ENCODE measurements around the gene WDFY1. TPM values are rescaled to one million over a fixed set of nuclear protein-coding genes. Genes with fewer than 3 reads are reported as not detected.
A peak's percentile ranks its signal among the peaks of the same experiment; 100 is the strongest.

The WDFY1 gene
- total and polyA plus RNA-seq, 9 of the 15 experiments (the other 6 are each of a cell fraction or from before 2014, with no cell fraction given), result 5.4 to 27.6 (median 17.5) TPM

DNA sequence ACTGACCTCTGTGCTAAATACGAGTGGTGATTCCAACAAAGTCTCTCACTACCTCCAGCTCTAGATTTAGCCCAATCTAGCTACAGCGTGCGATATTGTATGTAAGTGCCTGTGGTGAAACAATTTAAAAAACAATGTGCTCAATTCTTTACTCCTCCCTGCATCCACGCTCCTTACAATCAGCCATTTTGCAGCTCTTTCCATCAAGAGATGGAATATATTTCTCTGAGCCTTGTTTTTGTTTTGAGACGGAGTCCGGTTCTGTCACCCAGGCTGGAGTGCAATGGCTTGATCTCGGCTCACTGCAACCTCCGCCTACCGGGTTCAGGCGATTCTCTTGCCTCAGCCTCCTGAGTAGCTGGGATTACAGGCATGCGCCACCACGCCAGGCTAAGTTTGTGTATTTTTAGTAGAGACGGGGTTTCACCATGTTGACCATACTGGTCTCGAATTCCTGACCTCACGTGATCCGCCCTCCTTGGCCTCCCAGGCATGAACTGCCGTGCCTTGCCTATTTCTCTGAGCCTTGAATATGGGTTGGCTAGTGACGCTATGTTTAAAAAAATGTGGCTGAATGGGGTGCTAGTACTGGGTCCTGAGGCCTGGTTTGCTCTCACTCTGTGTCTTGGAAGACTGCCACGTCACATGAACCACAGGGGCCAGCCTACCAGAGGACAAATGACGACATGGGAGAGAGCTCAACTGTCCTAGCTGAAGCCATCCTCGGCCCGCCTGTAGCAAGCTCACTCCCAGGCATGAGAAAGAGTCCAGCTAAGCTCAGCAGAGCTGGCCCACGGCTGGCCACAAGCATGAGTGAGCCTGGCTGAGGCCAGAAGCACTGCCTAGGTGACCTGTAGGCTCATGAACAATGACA, 14.8 kb downstream of the WDFY1 start (continued):
- TF ChIP-seq, protein P1, sequence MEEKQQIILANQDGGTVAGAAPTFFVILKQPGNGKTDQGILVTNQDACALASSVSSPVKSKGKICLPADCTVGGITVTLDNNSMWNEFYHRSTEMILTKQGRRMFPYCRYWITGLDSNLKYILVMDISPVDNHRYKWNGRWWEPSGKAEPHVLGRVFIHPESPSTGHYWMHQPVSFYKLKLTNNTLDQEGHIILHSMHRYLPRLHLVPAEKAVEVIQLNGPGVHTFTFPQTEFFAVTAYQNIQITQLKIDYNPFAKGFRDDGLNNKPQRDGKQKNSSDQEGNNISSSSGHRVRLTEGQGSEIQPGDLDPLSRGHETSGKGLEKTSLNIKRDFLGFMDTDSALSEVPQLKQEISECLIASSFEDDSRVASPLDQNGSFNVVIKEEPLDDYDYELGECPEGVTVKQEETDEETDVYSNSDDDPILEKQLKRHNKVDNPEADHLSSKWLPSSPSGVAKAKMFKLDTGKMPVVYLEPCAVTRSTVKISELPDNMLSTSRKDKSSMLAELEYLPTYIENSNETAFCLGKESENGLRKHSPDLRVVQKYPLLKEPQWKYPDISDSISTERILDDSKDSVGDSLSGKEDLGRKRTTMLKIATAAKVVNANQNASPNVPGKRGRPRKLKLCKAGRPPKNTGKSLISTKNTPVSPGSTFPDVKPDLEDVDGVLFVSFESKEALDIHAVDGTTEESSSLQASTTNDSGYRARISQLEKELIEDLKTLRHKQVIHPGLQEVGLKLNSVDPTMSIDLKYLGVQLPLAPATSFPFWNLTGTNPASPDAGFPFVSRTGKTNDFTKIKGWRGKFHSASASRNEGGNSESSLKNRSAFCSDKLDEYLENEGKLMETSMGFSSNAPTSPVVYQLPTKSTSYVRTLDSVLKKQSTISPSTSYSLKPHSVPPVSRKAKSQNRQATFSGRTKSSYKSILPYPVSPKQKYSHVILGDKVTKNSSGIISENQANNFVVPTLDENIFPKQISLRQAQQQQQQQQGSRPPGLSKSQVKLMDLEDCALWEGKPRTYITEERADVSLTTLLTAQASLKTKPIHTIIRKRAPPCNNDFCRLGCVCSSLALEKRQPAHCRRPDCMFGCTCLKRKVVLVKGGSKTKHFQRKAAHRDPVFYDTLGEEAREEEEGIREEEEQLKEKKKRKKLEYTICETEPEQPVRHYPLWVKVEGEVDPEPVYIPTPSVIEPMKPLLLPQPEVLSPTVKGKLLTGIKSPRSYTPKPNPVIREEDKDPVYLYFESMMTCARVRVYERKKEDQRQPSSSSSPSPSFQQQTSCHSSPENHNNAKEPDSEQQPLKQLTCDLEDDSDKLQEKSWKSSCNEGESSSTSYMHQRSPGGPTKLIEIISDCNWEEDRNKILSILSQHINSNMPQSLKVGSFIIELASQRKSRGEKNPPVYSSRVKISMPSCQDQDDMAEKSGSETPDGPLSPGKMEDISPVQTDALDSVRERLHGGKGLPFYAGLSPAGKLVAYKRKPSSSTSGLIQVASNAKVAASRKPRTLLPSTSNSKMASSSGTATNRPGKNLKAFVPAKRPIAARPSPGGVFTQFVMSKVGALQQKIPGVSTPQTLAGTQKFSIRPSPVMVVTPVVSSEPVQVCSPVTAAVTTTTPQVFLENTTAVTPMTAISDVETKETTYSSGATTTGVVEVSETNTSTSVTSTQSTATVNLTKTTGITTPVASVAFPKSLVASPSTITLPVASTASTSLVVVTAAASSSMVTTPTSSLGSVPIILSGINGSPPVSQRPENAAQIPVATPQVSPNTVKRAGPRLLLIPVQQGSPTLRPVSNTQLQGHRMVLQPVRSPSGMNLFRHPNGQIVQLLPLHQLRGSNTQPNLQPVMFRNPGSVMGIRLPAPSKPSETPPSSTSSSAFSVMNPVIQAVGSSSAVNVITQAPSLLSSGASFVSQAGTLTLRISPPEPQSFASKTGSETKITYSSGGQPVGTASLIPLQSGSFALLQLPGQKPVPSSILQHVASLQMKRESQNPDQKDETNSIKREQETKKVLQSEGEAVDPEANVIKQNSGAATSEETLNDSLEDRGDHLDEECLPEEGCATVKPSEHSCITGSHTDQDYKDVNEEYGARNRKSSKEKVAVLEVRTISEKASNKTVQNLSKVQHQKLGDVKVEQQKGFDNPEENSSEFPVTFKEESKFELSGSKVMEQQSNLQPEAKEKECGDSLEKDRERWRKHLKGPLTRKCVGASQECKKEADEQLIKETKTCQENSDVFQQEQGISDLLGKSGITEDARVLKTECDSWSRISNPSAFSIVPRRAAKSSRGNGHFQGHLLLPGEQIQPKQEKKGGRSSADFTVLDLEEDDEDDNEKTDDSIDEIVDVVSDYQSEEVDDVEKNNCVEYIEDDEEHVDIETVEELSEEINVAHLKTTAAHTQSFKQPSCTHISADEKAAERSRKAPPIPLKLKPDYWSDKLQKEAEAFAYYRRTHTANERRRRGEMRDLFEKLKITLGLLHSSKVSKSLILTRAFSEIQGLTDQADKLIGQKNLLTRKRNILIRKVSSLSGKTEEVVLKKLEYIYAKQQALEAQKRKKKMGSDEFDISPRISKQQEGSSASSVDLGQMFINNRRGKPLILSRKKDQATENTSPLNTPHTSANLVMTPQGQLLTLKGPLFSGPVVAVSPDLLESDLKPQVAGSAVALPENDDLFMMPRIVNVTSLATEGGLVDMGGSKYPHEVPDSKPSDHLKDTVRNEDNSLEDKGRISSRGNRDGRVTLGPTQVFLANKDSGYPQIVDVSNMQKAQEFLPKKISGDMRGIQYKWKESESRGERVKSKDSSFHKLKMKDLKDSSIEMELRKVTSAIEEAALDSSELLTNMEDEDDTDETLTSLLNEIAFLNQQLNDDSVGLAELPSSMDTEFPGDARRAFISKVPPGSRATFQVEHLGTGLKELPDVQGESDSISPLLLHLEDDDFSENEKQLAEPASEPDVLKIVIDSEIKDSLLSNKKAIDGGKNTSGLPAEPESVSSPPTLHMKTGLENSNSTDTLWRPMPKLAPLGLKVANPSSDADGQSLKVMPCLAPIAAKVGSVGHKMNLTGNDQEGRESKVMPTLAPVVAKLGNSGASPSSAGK (IDR thresholded peaks at IDR 0.05), result 0 out of 2 replicates have a peak, but pooled peaks have one; percentile 26
- TF ChIP-seq SRSF1 (IDR thresholded peaks at IDR 0.05; ENCODE audit: low read depth, low read length), result no peak
- no peak for TF ChIP-seq HNRNPH1 (optimal IDR thresholded peaks at IDR 0.05; ENCODE audit: low read depth, low read length)
- no peak for TF ChIP-seq LCOR (CRISPR knock-in tag; IDR thresholded peaks at IDR 0.05)
- TF ChIP-seq, protein P2, sequence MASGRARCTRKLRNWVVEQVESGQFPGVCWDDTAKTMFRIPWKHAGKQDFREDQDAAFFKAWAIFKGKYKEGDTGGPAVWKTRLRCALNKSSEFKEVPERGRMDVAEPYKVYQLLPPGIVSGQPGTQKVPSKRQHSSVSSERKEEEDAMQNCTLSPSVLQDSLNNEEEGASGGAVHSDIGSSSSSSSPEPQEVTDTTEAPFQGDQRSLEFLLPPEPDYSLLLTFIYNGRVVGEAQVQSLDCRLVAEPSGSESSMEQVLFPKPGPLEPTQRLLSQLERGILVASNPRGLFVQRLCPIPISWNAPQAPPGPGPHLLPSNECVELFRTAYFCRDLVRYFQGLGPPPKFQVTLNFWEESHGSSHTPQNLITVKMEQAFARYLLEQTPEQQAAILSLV (tag; IDR thresholded peaks at IDR 0.05), result no peak
- no peak for TF ChIP-seq ATF1 (CRISPR knock-in tag; IDR thresholded peaks at IDR 0.05)
- peak; percentile 84 for TF ChIP-seq ATF1 (tag; IDR thresholded peaks at IDR 0.05)
- TF ChIP-seq, protein P3, sequence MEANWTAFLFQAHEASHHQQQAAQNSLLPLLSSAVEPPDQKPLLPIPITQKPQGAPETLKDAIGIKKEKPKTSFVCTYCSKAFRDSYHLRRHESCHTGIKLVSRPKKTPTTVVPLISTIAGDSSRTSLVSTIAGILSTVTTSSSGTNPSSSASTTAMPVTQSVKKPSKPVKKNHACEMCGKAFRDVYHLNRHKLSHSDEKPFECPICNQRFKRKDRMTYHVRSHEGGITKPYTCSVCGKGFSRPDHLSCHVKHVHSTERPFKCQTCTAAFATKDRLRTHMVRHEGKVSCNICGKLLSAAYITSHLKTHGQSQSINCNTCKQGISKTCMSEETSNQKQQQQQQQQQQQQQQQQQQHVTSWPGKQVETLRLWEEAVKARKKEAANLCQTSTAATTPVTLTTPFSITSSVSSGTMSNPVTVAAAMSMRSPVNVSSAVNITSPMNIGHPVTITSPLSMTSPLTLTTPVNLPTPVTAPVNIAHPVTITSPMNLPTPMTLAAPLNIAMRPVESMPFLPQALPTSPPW (CRISPR knock-in tag; IDR thresholded peaks at IDR 0.05), result no peak
- TF ChIP-seq DPF2 (IDR thresholded peaks at IDR 0.05), result no peak
- peak; percentile 56 for TF ChIP-seq NFIC (IDR thresholded peaks at IDR 0.05)
- 0 out of 2 replicates have a peak, but pooled peaks have one; percentile 33 for TF ChIP-seq JUND (IDR thresholded peaks at IDR 0.05; ENCODE audit: borderline replicate concordance, low read depth, low read length)
- TF ChIP-seq JUND (tag; IDR thresholded peaks at IDR 0.05; ENCODE audit: borderline replicate concordance, low read depth, low read length), result no peak; the same call in 2 of the 3 replicates
- no peak for TF ChIP-seq CREB1 (IDR thresholded peaks at IDR 0.05)
- peak; percentile 31; the same call in 1 of the 2 replicates for TF ChIP-seq CREB1 (CRISPR knock-in tag; IDR thresholded peaks at IDR 0.05)

All from K562 (cell line).